WTC11 (cell line): ENCODE measurements around the gene ATP2A1. TPM values are rescaled to one million over a fixed set of nuclear protein-coding genes. Genes with fewer than 3 reads are reported as not detected.

Experiments used
- ATAC-seq: fragments of 200-7000 bp; cut with Tn5 transposase; 2 replicates; pipeline ENCODE4 v1.10.0; 2021; ENCODE audit warnings: mild to moderate bottlenecking, moderate library complexity
- CTCF ChIA-PET: fragments of 300-600 bp; sonication (Branson Sonifier 250); formaldehyde crosslinking; loops from one replicate; lab custom pipeline; 2021; ENCODE audit warnings: antibody characterized with exemption; lab: Charles Lee
- POLR2A ChIA-PET: fragments of 350-600 bp; sonication (Branson Sonifier 250); formaldehyde crosslinking; loops from one replicate; lab custom pipeline; 2021; ENCODE audit warnings: antibody characterized with exemption; lab: Charles Lee
- DNase-seq: peaks from one replicate; pipeline ENCODE4 v3.0.0; 2021; ENCODE audit warnings: low spot score
- H3K27ac Mint-ChIP-seq: 2 replicates; pipeline ENCODE4 v1.8.0; 2021; ENCODE audit warnings: mixed read lengths
- H3K27me3 Mint-ChIP-seq: 2 replicates; pipeline ENCODE4 v1.8.0; 2021; ENCODE audit warnings: low read depth, mild to moderate bottlenecking, moderate library complexity, mixed read lengths
- H3K36me3 Mint-ChIP-seq: 2 replicates; pipeline ENCODE4 v1.8.0; 2021; ENCODE audit warnings: mixed read lengths
- H3K4me1 Mint-ChIP-seq: 2 replicates; pipeline ENCODE4 v1.8.0; 2022; ENCODE audit warnings: mixed read lengths
- H3K4me3 Mint-ChIP-seq: 2 replicates; pipeline ENCODE4 v1.8.0; 2021; ENCODE audit warnings: mild to moderate bottlenecking, moderate library complexity, mixed read lengths
- H3K9me3 Mint-ChIP-seq: 2 replicates; pipeline ENCODE4 v1.8.0; 2021; ENCODE audit warnings: mixed read lengths
- ATF1 ChIP-seq: sonication (generic); formaldehyde crosslinking; IDR thresholded peaks from 2 replicates; pipeline ENCODE4 v1.8.1; 2023; ENCODE audit warnings: mild to moderate bottlenecking, moderate library complexity, missing genetic modification reagents
- CREM ChIP-seq: sonication (generic); formaldehyde crosslinking; IDR thresholded peaks from 2 replicates; pipeline ENCODE4 v1.8.1; 2022; ENCODE audit warnings: mild to moderate bottlenecking, missing genetic modification reagents, moderate library complexity
- ELF4 ChIP-seq: sonication (generic); formaldehyde crosslinking; IDR thresholded peaks from 2 replicates; pipeline ENCODE4 v1.8.1; 2022; ENCODE audit warnings: low read depth, mild to moderate bottlenecking, moderate library complexity, missing genetic modification reagents
- EMX1 ChIP-seq: fragments of 250-450 bp; sonication (Bioruptor Pico); IDR thresholded peaks from 2 replicates; pipeline ENCODE4 v1.8.0; 2021; ENCODE audit warnings: mild to moderate bottlenecking
- FOXP1 ChIP-seq: sonication (generic); formaldehyde crosslinking; IDR thresholded peaks from 2 replicates; pipeline ENCODE4 v1.8.0; 2022; ENCODE audit warnings: missing genetic modification reagents, mild to moderate bottlenecking, moderate library complexity, borderline replicate concordance
- GABPB1 ChIP-seq: sonication (generic); formaldehyde crosslinking; IDR thresholded peaks from 2 replicates; pipeline ENCODE4 v1.8.1; 2023; ENCODE audit warnings: mild to moderate bottlenecking, missing genetic modification reagents
- GTF2I ChIP-seq: fragments of 250-450 bp; sonication (Bioruptor Pico); conservative IDR thresholded peaks from 2 replicates; pipeline ENCODE4 v1.4.0; 2021; ENCODE audit warnings: mild to moderate bottlenecking
- JUN ChIP-seq: sonication (generic); formaldehyde crosslinking; IDR thresholded peaks from 2 replicates; pipeline ENCODE4 v1.8.0; 2023; ENCODE audit warnings: mild to moderate bottlenecking, missing genetic modification reagents
- NR2C2 ChIP-seq: sonication (generic); formaldehyde crosslinking; IDR thresholded peaks from 2 replicates; pipeline ENCODE4 v1.8.0; 2022; ENCODE audit warnings: mild to moderate bottlenecking, missing genetic modification reagents
- NR3C1 ChIP-seq: sonication (generic); formaldehyde crosslinking; conservative IDR thresholded peaks from 2 replicates; pipeline ENCODE4 v1.8.1; 2023; ENCODE audit warnings: low read depth, mild to moderate bottlenecking, missing genetic modification reagents
- OVOL2 ChIP-seq: fragments of 250-450 bp; sonication (Bioruptor Pico); IDR thresholded peaks from 2 replicates; pipeline ENCODE4 v1.9.0; 2021; ENCODE audit warnings: mild to moderate bottlenecking, borderline replicate concordance
- SMAD3 ChIP-seq: sonication (generic); formaldehyde crosslinking; IDR thresholded peaks from 2 replicates; pipeline ENCODE4 v1.8.0; 2022; ENCODE audit warnings: missing genetic modification reagents, mild to moderate bottlenecking, borderline replicate concordance
- TP53 ChIP-seq: sonication (generic); formaldehyde crosslinking; IDR thresholded peaks from 2 replicates; pipeline ENCODE4 v1.8.1; 2023; ENCODE audit warnings: mild to moderate bottlenecking, missing genetic modification reagents
- total RNA-seq: library from RNA; stranded (reverse); gene quantifications from 3 replicates; pipeline ENCODE4 v1.2.3, GENCODE V29; 2021
- TF ChIP-seq, protein P1 (sequence below): sonication (generic); formaldehyde crosslinking; IDR thresholded peaks from 2 replicates; pipeline ENCODE4 v1.8.0; 2022; ENCODE audit warnings: mild to moderate bottlenecking, missing genetic modification reagents
- TF ChIP-seq, protein P2 (sequence below): sonication (generic); formaldehyde crosslinking; IDR thresholded peaks from 2 replicates; pipeline ENCODE4 v1.8.1; 2022; ENCODE audit warnings: low read depth, mild to moderate bottlenecking, moderate library complexity, missing genetic modification reagents, borderline replicate concordance
- TF ChIP-seq, protein P3 (sequence below): sonication (generic); formaldehyde crosslinking; IDR thresholded peaks from 2 replicates; pipeline ENCODE4 v1.8.1; 2023; ENCODE audit warnings: mild to moderate bottlenecking, missing genetic modification reagents
- TF ChIP-seq, protein P4 (sequence below): fragments of 200-600 bp; IDR thresholded peaks from 2 replicates; pipeline ENCODE4 v1.8.0; 2022; ENCODE audit warnings: antibody characterized with exemption
- TF ChIP-seq, protein P5 (sequence below): sonication (generic); formaldehyde crosslinking; IDR thresholded peaks from 2 replicates; pipeline ENCODE4 v1.8.1; 2023; ENCODE audit warnings: mild to moderate bottlenecking, missing genetic modification reagents, moderate library complexity
- TF ChIP-seq, protein P6 (sequence below): sonication (generic); formaldehyde crosslinking; IDR thresholded peaks from 2 replicates; pipeline ENCODE4 v1.8.1; 2023; ENCODE audit warnings: mild to moderate bottlenecking, moderate library complexity, missing genetic modification reagents

Gene ATP2A1
- total RNA-seq, 1 experiment from 2014 or later: 6.4 TPM

DNA sequence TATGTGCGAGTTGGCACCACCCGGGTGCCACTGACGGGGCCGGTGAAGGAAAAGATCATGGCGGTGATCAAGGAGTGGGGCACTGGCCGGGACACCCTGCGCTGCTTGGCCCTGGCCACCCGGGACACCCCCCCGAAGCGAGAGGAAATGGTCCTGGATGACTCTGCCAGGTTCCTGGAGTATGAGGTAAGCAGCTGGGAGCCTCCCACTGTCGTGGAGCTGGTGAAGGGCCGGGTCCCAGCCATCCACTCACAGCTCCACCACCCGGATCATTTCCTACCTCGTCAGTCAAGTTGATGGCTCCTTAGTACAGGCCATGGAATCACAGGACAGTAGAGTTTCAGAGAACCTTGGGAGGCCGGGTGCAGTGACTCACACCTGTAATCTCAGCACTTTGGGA, 20.0 kb downstream of the ATP2A1 start:
- ChIA-PET CTCF (no interaction called here), POLR2A (interaction anchor here (1.1 kb wide), 1 partner anchor 26 kb away, joined by 3 read pairs; no protein-coding TSS in a partner anchor)
- Mint-ChIP-seq H3K36me3 (no peaks in the 10 kb centered on the region), H3K27ac (no peak overlapping the region; the same call in 1 of the 2 replicates), H3K4me1 (no peaks in the 10 kb centered on the region), H3K27me3 (no peaks in the 10 kb centered on the region), H3K4me3 (no peak overlapping the region), H3K9me3 (no peaks in the 10 kb centered on the region)
- TF ChIP-seq GABPB1 (CRISPR knock-in tag): no peak
- no peak for TF ChIP-seq EMX1 (CRISPR knock-in tag)
- TF ChIP-seq GTF2I (CRISPR knock-in tag): no peak
- no peak for TF ChIP-seq NR3C1 (CRISPR knock-in tag)
- TF ChIP-seq, protein P1, sequence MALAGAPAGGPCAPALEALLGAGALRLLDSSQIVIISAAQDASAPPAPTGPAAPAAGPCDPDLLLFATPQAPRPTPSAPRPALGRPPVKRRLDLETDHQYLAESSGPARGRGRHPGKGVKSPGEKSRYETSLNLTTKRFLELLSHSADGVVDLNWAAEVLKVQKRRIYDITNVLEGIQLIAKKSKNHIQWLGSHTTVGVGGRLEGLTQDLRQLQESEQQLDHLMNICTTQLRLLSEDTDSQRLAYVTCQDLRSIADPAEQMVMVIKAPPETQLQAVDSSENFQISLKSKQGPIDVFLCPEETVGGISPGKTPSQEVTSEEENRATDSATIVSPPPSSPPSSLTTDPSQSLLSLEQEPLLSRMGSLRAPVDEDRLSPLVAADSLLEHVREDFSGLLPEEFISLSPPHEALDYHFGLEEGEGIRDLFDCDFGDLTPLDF: no peak
- TF ChIP-seq FOXP1 (CRISPR knock-in tag): no peak
- TF ChIP-seq TP53 (CRISPR knock-in tag): no peak
- TF ChIP-seq, protein P2, sequence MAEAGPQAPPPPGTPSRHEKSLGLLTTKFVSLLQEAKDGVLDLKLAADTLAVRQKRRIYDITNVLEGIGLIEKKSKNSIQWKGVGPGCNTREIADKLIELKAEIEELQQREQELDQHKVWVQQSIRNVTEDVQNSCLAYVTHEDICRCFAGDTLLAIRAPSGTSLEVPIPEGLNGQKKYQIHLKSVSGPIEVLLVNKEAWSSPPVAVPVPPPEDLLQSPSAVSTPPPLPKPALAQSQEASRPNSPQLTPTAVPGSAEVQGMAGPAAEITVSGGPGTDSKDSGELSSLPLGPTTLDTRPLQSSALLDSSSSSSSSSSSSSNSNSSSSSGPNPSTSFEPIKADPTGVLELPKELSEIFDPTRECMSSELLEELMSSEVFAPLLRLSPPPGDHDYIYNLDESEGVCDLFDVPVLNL (CRISPR knock-in tag): no peak
- TF ChIP-seq, protein P3, sequence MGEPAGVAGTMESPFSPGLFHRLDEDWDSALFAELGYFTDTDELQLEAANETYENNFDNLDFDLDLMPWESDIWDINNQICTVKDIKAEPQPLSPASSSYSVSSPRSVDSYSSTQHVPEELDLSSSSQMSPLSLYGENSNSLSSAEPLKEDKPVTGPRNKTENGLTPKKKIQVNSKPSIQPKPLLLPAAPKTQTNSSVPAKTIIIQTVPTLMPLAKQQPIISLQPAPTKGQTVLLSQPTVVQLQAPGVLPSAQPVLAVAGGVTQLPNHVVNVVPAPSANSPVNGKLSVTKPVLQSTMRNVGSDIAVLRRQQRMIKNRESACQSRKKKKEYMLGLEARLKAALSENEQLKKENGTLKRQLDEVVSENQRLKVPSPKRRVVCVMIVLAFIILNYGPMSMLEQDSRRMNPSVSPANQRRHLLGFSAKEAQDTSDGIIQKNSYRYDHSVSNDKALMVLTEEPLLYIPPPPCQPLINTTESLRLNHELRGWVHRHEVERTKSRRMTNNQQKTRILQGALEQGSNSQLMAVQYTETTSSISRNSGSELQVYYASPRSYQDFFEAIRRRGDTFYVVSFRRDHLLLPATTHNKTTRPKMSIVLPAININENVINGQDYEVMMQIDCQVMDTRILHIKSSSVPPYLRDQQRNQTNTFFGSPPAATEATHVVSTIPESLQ: no peak
- no peak for TF ChIP-seq ELF4 (CRISPR knock-in tag)
- TF ChIP-seq, protein P4, sequence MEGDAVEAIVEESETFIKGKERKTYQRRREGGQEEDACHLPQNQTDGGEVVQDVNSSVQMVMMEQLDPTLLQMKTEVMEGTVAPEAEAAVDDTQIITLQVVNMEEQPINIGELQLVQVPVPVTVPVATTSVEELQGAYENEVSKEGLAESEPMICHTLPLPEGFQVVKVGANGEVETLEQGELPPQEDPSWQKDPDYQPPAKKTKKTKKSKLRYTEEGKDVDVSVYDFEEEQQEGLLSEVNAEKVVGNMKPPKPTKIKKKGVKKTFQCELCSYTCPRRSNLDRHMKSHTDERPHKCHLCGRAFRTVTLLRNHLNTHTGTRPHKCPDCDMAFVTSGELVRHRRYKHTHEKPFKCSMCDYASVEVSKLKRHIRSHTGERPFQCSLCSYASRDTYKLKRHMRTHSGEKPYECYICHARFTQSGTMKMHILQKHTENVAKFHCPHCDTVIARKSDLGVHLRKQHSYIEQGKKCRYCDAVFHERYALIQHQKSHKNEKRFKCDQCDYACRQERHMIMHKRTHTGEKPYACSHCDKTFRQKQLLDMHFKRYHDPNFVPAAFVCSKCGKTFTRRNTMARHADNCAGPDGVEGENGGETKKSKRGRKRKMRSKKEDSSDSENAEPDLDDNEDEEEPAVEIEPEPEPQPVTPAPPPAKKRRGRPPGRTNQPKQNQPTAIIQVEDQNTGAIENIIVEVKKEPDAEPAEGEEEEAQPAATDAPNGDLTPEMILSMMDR: no peak
- no peak for TF ChIP-seq ATF1
- TF ChIP-seq NR2C2 (CRISPR knock-in tag): no peak
- TF ChIP-seq, protein P5, sequence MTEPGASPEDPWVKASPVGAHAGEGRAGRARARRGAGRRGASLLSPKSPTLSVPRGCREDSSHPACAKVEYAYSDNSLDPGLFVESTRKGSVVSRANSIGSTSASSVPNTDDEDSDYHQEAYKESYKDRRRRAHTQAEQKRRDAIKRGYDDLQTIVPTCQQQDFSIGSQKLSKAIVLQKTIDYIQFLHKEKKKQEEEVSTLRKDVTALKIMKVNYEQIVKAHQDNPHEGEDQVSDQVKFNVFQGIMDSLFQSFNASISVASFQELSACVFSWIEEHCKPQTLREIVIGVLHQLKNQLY (CRISPR knock-in tag): no peak
- TF ChIP-seq OVOL2 (CRISPR knock-in tag): no peak
- no peak for TF ChIP-seq SMAD3 (CRISPR knock-in tag)
- no peak for TF ChIP-seq CREM (CRISPR knock-in tag)
- TF ChIP-seq, protein P6, sequence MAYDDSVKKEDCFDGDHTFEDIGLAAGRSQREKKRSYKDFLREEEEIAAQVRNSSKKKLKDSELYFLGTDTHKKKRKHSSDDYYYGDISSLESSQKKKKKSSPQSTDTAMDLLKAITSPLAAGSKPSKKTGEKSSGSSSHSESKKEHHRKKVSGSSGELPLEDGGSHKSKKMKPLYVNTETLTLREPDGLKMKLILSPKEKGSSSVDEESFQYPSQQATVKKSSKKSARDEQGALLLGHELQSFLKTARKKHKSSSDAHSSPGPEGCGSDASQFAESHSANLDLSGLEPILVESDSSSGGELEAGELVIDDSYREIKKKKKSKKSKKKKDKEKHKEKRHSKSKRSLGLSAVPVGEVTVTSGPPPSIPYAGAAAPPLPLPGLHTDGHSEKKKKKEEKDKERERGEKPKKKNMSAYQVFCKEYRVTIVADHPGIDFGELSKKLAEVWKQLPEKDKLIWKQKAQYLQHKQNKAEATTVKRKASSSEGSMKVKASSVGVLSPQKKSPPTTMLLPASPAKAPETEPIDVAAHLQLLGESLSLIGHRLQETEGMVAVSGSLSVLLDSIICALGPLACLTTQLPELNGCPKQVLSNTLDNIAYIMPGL (CRISPR knock-in tag): no peak
- no peak for TF ChIP-seq JUN (CRISPR knock-in tag)
- no peak for ATAC-seq
- no peak for DNase-seq
